IMR-90 (cell line): ENCODE measurements around the gene BTK. TPM values are rescaled to one million over a fixed set of nuclear protein-coding genes. Genes with fewer than 3 reads are reported as not detected.
"Not testable (repeated sequence)": the region's sequence is repeated elsewhere in the genome, so short reads cannot be mapped to it uniquely, and the experiment has no call there.

Experiments
- ATAC-seq: fragments of 200-7000 bp; cut with Tn5 transposase; 2 replicates; pipeline ENCODE4 v1.9.1; 2020; ENCODE audit warnings: low read depth, mild to moderate bottlenecking, moderate library complexity
- BruUV-seq: library from RNA; stranded (reverse); fragments of 400-500 nt; replicated peaks from 2 replicates; lab custom pipeline; 2021; lab: Mats Ljungman, UMichigan
- CTCF ChIA-PET: fragments of 300-600 bp; formaldehyde crosslinking; extraction: SDS; loops from one replicate; lab custom pipeline; 2021; ENCODE audit warnings: antibody characterized with exemption; lab: Yijun Ruan, JAX
- POLR2A ChIA-PET: fragments of 300-600 bp; sonication (Branson Sonifier 250); formaldehyde crosslinking; loops from one replicate; lab custom pipeline; 2022; ENCODE audit warnings: antibody characterized with exemption; ENCODE audit not compliant: unreplicated experiment; lab: Charles Lee
- DNase-seq: peaks from one replicate; pipeline ENCODE4 v3.0.0; 2013
- H2AFZ ChIP-seq: replicated peaks from 2 replicates; pipeline ENCODE3; 2013; ENCODE audit warnings: low read length, mild to moderate bottlenecking; ENCODE audit not compliant: poor library complexity
- H2AK5ac ChIP-seq: 2 replicates; pipeline ENCODE4 v1.6.1; 2013; ENCODE audit warnings: low read depth, low read length, inconsistent platforms
- H2AK9ac ChIP-seq: replicated peaks from 2 replicates; pipeline ENCODE3; 2013; ENCODE audit warnings: mild to moderate bottlenecking, low read depth, low read length, moderate library complexity; ENCODE audit not compliant: poor library complexity
- H2BK120ac ChIP-seq: 2 replicates; pipeline ENCODE4 v1.6.1; 2013; ENCODE audit warnings: low read depth, low read length, inconsistent platforms
- H2BK15ac ChIP-seq: 3 replicates; pipeline ENCODE4 v1.6.1; 2013; ENCODE audit warnings: low read depth, low read length, inconsistent platforms
- H2BK20ac ChIP-seq: 2 replicates; pipeline ENCODE4 v1.6.1; 2013; ENCODE audit warnings: low read depth, mild to moderate bottlenecking, inconsistent platforms, low read length, moderate library complexity
- H2BK5ac ChIP-seq: 2 replicates; pipeline ENCODE4 v1.6.1; 2013; ENCODE audit warnings: mild to moderate bottlenecking, low read depth, low read length, inconsistent platforms; ENCODE audit not compliant: poor library complexity, severe bottlenecking
- H3K14ac ChIP-seq: replicated peaks from 2 replicates; pipeline ENCODE4 v1.6.1; 2013; ENCODE audit warnings: low read depth, low read length, inconsistent platforms
- H3K18ac ChIP-seq: 2 replicates; pipeline ENCODE4 v1.6.1; 2013; ENCODE audit warnings: low read depth, low read length, control low read depth
- H3K23ac ChIP-seq: 2 replicates; pipeline ENCODE4 v1.6.1; 2013; ENCODE audit warnings: low read depth, low read length, inconsistent platforms
- H3K27ac ChIP-seq: 2 replicates; pipeline ENCODE4 v1.5.1; 2013; ENCODE audit warnings: mild to moderate bottlenecking, control low read depth, low read length; ENCODE audit not compliant: insufficient read depth
- H3K27me3 ChIP-seq: 2 replicates; pipeline ENCODE4 v1.6.1; 2013; ENCODE audit warnings: low read length; ENCODE audit not compliant: control insufficient read depth, insufficient read depth
- H3K36me3 ChIP-seq: 2 replicates; pipeline ENCODE4 v1.6.1; 2013; ENCODE audit warnings: low read length, mixed read lengths; ENCODE audit not compliant: control insufficient read depth, insufficient read depth
- H3K4ac ChIP-seq: 2 replicates; pipeline ENCODE4 v1.6.1; 2013; ENCODE audit warnings: low read depth, low read length, inconsistent platforms
- H3K4me1 ChIP-seq: 2 replicates; pipeline ENCODE4 v1.6.1; 2013; ENCODE audit warnings: low read length, mixed read lengths; ENCODE audit not compliant: control insufficient read depth, insufficient read depth
- H3K4me2 ChIP-seq: 2 replicates; pipeline ENCODE4 v1.6.1; 2013; ENCODE audit warnings: low read depth, mild to moderate bottlenecking, control low read depth, low read length, moderate library complexity
- H3K4me3 ChIP-seq: 2 replicates; pipeline ENCODE4 v1.5.1; 2013; ENCODE audit warnings: low read depth, mild to moderate bottlenecking, control low read depth, low read length, moderate library complexity; ENCODE audit not compliant: insufficient read depth
- H3K56ac ChIP-seq: 2 replicates; pipeline ENCODE4 v1.6.1; 2013; ENCODE audit warnings: low read length, inconsistent platforms; ENCODE audit not compliant: insufficient read depth; ENCODE audit errors: extremely low read depth
- H3K79me1 ChIP-seq, 2 experiments: 2 replicates each; pipeline ENCODE4 v1.6.1; 2013; ENCODE audit warnings: low read length in 2 of 2, inconsistent platforms in 1 of 2, low read depth in 1 of 2
- H3K9ac ChIP-seq: 2 replicates; pipeline ENCODE4 v1.6.1; 2013; ENCODE audit warnings: low read depth, low read length, control low read depth
- H3K9me1 ChIP-seq: 2 replicates; pipeline ENCODE4 v1.6.1; 2013; ENCODE audit warnings: low read length, inconsistent platforms; ENCODE audit not compliant: insufficient read depth
- H3K9me3 ChIP-seq: 2 replicates; pipeline ENCODE4 v1.6.1; 2013; ENCODE audit warnings: low read length; ENCODE audit not compliant: control insufficient read depth, insufficient read depth
- H4K20me1 ChIP-seq: 2 replicates; pipeline ENCODE4 v1.6.1; 2013; ENCODE audit warnings: low read length, inconsistent platforms; ENCODE audit not compliant: insufficient read depth
- H4K5ac ChIP-seq: 2 replicates; pipeline ENCODE4 v1.6.1; 2013; ENCODE audit warnings: mild to moderate bottlenecking, low read depth, low read length, control low read depth
- H4K8ac ChIP-seq, 2 experiments: 2 replicates each; pipeline ENCODE4 v1.6.1; 2013; ENCODE audit warnings: low read depth in 2 of 2, low read length in 2 of 2, control low read depth in 1 of 2, inconsistent platforms in 1 of 2
- H4K91ac ChIP-seq: 2 replicates; pipeline ENCODE4 v1.6.1; 2013; ENCODE audit warnings: low read depth, low read length, inconsistent platforms; ENCODE audit not compliant: insufficient read depth
- MAFK ChIP-seq: IDR thresholded peaks from 2 replicates; pipeline ENCODE4 v1.6.1; 2012; ENCODE audit warnings: low read depth, low read length, improper control_type of control experiment
- MXI1 ChIP-seq: IDR thresholded peaks from 2 replicates; pipeline ENCODE4 v1.6.1; 2012; ENCODE audit warnings: low read depth, mild to moderate bottlenecking, low read length, moderate library complexity, borderline replicate concordance
- WGBS, 2 experiments: methylation state at CpG; one replicate each; pipeline versions ENCODE4 v1.1.5 to v1.1.7; 2013; ENCODE audit warnings: missing lambda C conversion rate in 2 of 2; ENCODE audit not compliant: insufficient read length in 1 of 2; ENCODE audit errors: extremely low coverage in 2 of 2; 5-methylcytosine and 5-hydroxymethylcytosine counted together
- dilution Hi-C: fragments of 300-500 bp; cut with HindIII; formaldehyde crosslinking; loops from one replicate; pipeline ENCODE4 v1.14.3; 2018; ENCODE audit warnings: low sequenced_read_pairs; ENCODE audit not compliant: unreplicated experiment
- in situ Hi-C: fragments of 300-500 bp; cut with MboI; formaldehyde crosslinking; loops from 3 replicates; pipeline ENCODE4 v1.14.3; 2019; ENCODE audit warnings: low sequenced_read_pairs, inconsistent platforms, mixed read lengths
- intact Hi-C: fragments of 100-400 bp; cut with micrococcal nuclease; formaldehyde crosslinking; loops from 2 replicates; pipeline ENCODE4 v1.10.0; 2022
- polyA plus RNA-seq, 3 experiments: library from polyadenylated mRNA; depleted of rRNA; stranded (reverse); fragments of >200 nt; gene quantifications; 2 replicates each; pipeline ENCODE4 v1.2.3, GENCODE V29; 2012; ENCODE audit warnings: low replicate concordance in 1 of 3
- total RNA-seq: library from RNA; depleted of rRNA; stranded (reverse); fragments of >200 nt; gene quantifications from 2 replicates; pipeline ENCODE4 v1.2.3, GENCODE V29; 2012

The BTK gene
- total and polyA plus RNA-seq, 2 of the 4 experiments (the other 2 are of a cell fraction) = not detected

- no peak overlapping the region for H3K18ac ChIP-seq
- no peak for DNase-seq
- H4K20me1 ChIP-seq = no peaks in the 10 kb centered on the region
- no peak overlapping the region for H3K4ac ChIP-seq
- no peak overlapping the region for H2BK120ac ChIP-seq
- in situ Hi-C loops = no loop called here
- no peak overlapping the region for H2BK20ac ChIP-seq
- ChIA-PET CTCF (no interaction called here), POLR2A (no interaction called here)
- no peak overlapping the region for H2AK9ac ChIP-seq
- 86% methylated on average over 1 of the region's 4 CpGs; no CpG with 5 or more reads in 1 of the 2 experiments for WGBS, 2 experiments
- no peak overlapping the region for H3K4me3 ChIP-seq
- no peaks in the 10 kb centered on the region for H3K4me1 ChIP-seq
- H3K27me3 ChIP-seq = no peaks in the 10 kb centered on the region
- H3K79me1 ChIP-seq = no peaks in the 10 kb centered on the region
- H3K23ac ChIP-seq = no peak overlapping the region
- peak; percentile 74 for TF ChIP-seq MAFK
- TF ChIP-seq MXI1 = no peak
- intact Hi-C loops = no loop called here
- no TSS peak for BruUV-seq
- no peak overlapping the region for H3K9ac ChIP-seq
- H3K27ac ChIP-seq = no peak overlapping the region
- dilution Hi-C loops = no loop called here
- H2AK5ac ChIP-seq = no peak overlapping the region
- H3K14ac ChIP-seq = no peak overlapping the region
- H2BK5ac ChIP-seq = no peak overlapping the region
- no peak overlapping the region for H4K91ac ChIP-seq
- H3K9me3 ChIP-seq = no peaks in the 10 kb centered on the region
- ATAC-seq = no peak
- H4K5ac ChIP-seq = no peak overlapping the region
- H3K56ac ChIP-seq = no peak overlapping the region
- H4K8ac ChIP-seq = no peak overlapping the region
- no peaks in the 10 kb centered on the region for H3K9me1 ChIP-seq
- no peak overlapping the region for H2AFZ ChIP-seq
- H3K36me3 ChIP-seq = no peaks in the 10 kb centered on the region
- H2BK15ac ChIP-seq = no peak overlapping the region
- H3K4me2 ChIP-seq = no peak overlapping the region
These were observed 48.2 kb downstream of the BTK start for GRCh38 chrX:101337776-101338271.

GRCh38 chrX:101334310-101334709, 51.7 kb downstream of the BTK start:
- CTCF ChIA-PET, H3K9me1 ChIP-seq, H3K79me1 ChIP-seq, H3K18ac ChIP-seq, H3K36me3 ChIP-seq, H2BK120ac ChIP-seq, H3K23ac ChIP-seq, POLR2A ChIA-PET, H3K9me3 ChIP-seq, H2BK5ac ChIP-seq, dilution Hi-C loops, in situ Hi-C loops, BruUV-seq, H3K56ac ChIP-seq, H4K91ac ChIP-seq, H4K8ac ChIP-seq, H3K4me3 ChIP-seq, H2AK5ac ChIP-seq, H2AFZ ChIP-seq, ATAC-seq, H3K4me1 ChIP-seq, DNase-seq, H3K27ac ChIP-seq, H3K9ac ChIP-seq, intact Hi-C loops, H2BK15ac ChIP-seq, H4K5ac ChIP-seq, H4K20me1 ChIP-seq, H2BK20ac ChIP-seq, H3K4ac ChIP-seq, H2AK9ac ChIP-seq, H3K14ac ChIP-seq, H3K27me3 ChIP-seq, H3K4me2 ChIP-seq: not testable (repeated sequence)
- no CpG with 5 or more reads among the region's 7 CpGs for WGBS, 2 experiments
